Measurements from ENCODE around the gene NAA25. TPM values are rescaled to one million over a fixed set of nuclear protein-coding genes. Genes with fewer than 3 reads are reported as not detected.

NAA25 gene
- total and polyA plus RNA-seq, 2 donors (not counting 3 experiments of a cell fraction or from before 2014, with no cell fraction given): 5.3 to 25.5 TPM

- ChIA-PET CTCF (no interaction called here), POLR2A (no interaction called here)
- BruUV-seq (replicated peaks): no TSS peak
- Histone ChIP-seq H3K9me1 (replicated peaks; ENCODE audit: control insufficient read depth, extremely low read depth, insufficient read depth, low read length) (no peaks in the 10 kb centered on the region), H3K27ac (ENCODE audit: insufficient read depth, low read depth, low read length) (no peak overlapping the region), H2AFZ (ENCODE audit: low read depth, low read length) (no peak overlapping the region), H4K20me1 (replicated peaks; ENCODE audit: control insufficient read depth, extremely low read depth, insufficient read depth, low read length) (no peaks in the 10 kb centered on the region), H3K79me2 (ENCODE audit: control insufficient read depth, insufficient read depth, low read length) (no peaks in the 10 kb centered on the region), H3K4me2 (ENCODE audit: insufficient read depth, low read length) (no peak overlapping the region), H3K4me3 (replicated peaks in 1 of 3; ENCODE audit: insufficient read depth in 1 of 3, low read depth in 1 of 3, low read length in 3 of 3) (no peak overlapping the region), H3K27me3 (ENCODE audit: control insufficient read depth in 2 of 2, insufficient read depth in 2 of 2, low read length in 2 of 2) (no peaks in the 10 kb centered on the region), H3K36me3 (ENCODE audit: control insufficient read depth in 2 of 2, extremely low read depth in 1 of 2, insufficient read depth in 2 of 2, low read length in 2 of 2) (no peaks in the 10 kb centered on the region), H3K9ac (replicated peaks; ENCODE audit: extremely low read depth, insufficient read depth, low read length) (no peak overlapping the region), H3K4me1 (ENCODE audit: control insufficient read depth, extremely low read depth, insufficient read depth, low read length) (no peaks in the 10 kb centered on the region), H3K9me3 (replicated peaks; ENCODE audit: control insufficient read depth, insufficient read depth, low read length) (no peaks in the 10 kb centered on the region)
- intact Hi-C loops (cut with micrococcal nuclease) (no loop called here), dilution Hi-C loops (cut with MboI; ENCODE audit: extremely low pct_ligation_motif_present, low sequenced_read_pairs) (no loop called here)
- DNase-seq (ENCODE audit: low read depth, low spot score): no peak
- no peak for FAIRE-seq
- TF ChIP-seq POLR2A (IDR thresholded peaks at IDR 0.05; ENCODE audit: low read depth, low read length) (no peak), EZH2 (IDR thresholded peaks at IDR 0.05; ENCODE audit: borderline replicate concordance, low read depth, low read length, severe bottlenecking) (no peak), FOS (IDR thresholded peaks at IDR 0.05; ENCODE audit: borderline replicate concordance, insufficient read depth, low read length) (no peak), CTCF (IDR thresholded peaks at IDR 0.05; ENCODE audit: extremely low read depth in 1 of 2, insufficient read depth in 1 of 2, low read depth in 1 of 2, low read length in 2 of 2) (no peak), JUN (IDR thresholded peaks at IDR 0.05; ENCODE audit: borderline replicate concordance, insufficient read depth, insufficient read length, low read depth) (no peak), MAX (IDR thresholded peaks at IDR 0.05; ENCODE audit: insufficient read depth, insufficient read length) (no peak), POLR2AphosphoS5 (IDR thresholded peaks at IDR 0.05; ENCODE audit: insufficient read depth, low read depth, low read length) (no peak), MYC (IDR thresholded peaks at IDR 0.05; ENCODE audit: low read depth, low read length) (no peak), GATA2 (IDR thresholded peaks at IDR 0.05; ENCODE audit: insufficient read depth, insufficient read length, low read depth, low read length) (no peak)
These were observed 130.0 kb downstream of the NAA25 start for GRCh38 chr12:111978545-111978944.

Data from endothelial cell of umbilical vein (primary cell).